Smooth muscle cell of bladder (primary cell): ENCODE measurements around the gene INAFM2. TPM values are rescaled to one million over a fixed set of nuclear protein-coding genes. Genes with fewer than 3 reads are reported as not detected.

Experiments
- total RNA-seq: library from RNA; depleted of rRNA; stranded (reverse); fragments of >200 nt; gene quantifications from 2 replicates; pipeline ENCODE4 v1.2.3, GENCODE V29; 2014

INAFM2 gene
- 7.3 and 10.4 TPM in 2 replicates for total RNA-seq

DNA sequence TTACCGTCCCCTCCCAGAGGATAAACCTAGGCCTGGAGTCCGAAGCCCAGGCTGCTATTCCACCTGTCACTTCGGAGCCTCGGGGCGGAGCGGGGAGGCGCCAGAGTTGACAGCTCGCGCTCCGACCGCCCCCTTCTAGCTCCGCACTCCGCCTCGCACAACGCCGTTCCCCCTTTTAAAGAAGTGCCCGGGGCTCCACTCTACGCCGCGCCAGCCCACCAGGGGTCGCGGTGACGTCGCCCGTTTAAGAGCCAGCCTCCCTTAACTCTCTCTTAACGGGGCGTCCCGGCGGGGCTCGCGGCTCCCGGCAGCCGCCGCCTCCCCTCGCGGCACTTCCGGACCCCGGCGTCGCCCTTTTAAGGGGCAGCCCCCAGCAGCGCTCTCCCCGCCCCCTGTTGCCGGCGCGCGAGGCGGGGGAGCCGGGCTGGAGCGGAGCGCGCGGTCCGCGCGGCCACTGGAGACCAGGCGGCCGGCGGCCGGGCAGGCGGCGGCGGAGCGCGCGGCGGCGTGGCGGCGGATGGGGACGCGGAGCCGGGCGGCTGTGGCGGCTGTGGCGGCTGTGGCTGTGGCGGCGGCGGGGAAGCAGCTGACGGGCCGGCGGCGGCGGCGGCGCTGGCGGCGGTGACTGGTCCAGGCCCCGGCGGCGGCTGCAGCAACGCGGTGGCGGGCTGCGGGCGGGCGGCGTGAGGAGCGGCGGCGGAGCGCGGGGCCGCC lies at the start of gene INAFM2:
TSS of gene INAFM2 (plus strand) at position 454 of the 714 bp plus-strand sequence. CDS start 364 bp downstream, outside the sequence.

DNA sequence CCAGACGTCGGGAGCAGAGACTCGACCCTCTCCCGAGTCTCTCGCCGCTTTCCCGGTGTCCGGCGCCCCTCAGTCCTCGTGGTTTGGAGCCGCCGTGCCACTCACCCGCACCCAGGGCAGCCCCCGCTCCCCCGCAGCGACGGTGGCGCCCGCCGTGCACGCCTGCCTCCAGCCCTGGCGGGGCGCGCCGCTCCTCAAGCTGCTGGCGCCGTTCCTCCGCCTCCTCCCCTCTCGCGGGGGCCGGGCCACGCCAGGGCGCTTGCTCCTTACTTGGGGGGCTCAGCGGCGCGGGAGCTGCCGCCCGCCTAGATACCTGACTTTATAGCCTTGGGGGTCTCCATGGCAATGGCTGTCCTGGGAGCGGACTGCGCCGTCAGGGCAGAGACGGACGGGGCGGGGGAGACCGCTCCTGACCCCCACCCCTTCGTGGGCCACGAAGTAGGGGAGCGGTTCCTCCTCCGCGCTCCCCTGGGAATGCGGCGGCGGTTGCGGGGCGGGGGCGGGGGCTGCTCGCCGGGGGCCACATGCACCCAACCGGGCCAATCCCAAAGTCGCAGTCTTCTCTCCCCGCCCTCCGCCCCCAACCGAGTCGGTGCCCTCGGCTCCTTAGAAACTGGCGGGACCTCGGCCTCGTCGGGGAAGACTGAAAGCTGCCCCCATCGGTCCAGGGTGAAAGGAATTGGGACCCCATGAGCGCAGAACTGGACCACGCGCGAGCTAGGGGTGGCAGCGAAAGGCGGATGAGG lies 40.5 kb upstream of the INAFM2 start, which contains the start of gene ANKRD63:
TSS of gene ANKRD63 (minus strand) at position 196 of the 746 bp plus-strand sequence. CDS start 478 bp downstream, outside the sequence.

DNA sequence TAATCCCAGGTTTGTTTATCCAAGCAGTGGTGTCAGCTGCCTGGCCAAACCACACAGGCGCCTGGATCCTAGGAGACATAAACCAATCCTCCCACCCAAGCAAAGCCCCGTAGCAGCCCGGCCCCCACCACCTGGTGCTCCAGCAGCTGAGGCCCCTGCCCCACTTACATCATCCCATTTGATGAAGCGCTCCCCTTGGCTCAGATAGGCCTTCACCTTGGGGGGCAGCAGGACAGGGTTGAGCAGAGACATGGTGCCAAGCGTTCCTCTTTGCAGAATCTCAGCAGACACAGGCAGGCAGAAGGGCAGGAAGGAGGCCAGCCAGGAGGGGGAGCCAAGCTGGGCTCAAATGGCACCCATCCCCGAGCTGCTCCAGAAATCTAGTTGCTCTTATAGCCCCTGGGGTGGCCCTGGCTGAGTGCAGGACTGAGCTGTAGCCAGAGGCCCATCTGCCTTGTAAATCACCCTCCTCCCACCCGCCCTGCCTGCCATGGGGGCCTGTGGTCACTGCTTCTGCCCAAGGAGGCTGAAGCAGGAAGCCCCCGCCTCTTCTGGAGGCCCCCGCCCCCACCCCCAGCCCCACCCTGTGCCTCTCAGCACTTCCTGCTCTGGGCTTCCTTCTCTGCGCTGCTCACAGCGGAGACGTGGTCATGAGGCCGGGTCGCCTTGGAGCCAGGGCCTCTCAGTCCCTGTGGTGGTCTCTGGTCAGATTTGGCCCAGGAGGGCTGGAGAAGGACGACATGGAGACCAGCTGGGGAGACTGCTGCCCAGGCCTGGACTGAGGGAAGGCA lies 15.9 kb upstream of the INAFM2 start, which contains the start of gene PLCB2:
TSS of gene PLCB2 (minus strand) at position 515 of the 791 bp plus-strand sequence. CDS start at position 252, 263 bp downstream.

DNA sequence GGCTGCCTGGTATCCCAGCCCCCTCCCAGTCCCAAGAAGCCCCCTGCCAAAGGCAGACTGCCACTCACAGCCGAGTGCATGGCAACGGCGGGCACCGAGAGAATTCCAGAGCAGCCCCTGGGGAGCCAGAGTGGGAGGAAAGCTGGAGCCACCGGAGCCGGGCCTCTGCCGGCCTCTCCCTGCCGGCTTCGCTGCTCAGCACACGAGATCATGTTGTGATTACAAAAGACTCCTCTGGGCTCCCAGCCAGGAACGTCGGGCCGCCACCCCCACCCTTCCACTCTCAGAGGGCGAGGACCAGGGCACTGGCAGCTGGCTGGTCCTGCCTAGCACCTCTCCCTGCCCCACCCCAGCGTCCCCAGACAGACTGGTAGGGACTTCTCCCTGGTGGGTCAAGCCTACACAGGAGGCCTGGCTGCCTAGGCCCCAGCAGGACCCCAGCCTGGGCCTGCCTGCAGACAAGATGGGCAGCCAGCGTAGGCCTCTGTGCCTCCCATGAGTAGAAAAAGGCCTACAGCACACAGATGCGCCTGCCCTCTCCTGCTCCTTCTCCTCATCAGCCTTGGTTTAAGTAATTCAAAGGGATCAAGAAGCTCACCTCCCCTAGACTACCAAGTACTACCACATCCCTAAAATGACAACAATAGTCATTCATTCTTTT lies 17.4 kb downstream of the INAFM2 start, which contains the start of gene CCDC9B:
TSS of gene CCDC9B (minus strand) at position 200 of the 661 bp plus-strand sequence. CDS start at position 80, 120 bp downstream.

DNA sequence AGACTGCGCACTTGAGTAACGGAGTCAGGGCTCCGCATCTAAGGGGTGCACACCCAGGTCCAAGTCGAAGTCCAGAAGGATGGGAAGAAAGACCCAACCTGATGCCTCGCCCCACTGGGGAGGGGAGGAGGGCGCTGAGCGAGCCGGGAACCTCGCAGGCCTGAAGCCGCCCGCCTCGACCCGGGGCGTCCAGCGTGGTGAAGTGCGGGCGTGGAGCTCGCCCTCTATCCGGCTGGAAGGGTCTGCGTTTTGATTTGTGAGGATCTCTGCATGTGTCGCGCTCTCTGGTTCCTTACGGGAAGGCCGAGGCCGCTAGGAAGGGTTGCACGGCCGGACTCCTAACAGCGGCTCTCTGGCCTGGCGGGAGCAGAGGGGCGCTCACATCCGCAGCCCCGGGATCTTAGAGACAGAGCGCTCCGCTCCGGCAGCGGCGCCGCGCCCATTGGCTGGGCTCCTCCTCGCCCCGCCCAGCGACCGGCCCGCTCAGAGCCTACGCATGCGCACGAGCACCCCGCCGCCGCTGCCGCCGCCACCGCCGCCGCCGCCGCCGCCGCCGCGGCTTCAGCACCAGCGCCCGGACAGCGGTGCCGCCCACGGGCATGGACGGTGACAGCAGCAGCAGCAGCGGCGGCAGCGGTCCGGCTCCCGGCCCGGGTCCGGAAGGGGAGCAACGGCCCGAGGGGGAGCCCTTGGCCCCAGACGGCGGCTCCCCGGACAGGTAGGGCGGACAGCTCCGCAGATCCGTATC lies 34.4 kb downstream of the INAFM2 start, which contains the start of gene DISP2:
TSS of gene DISP2 (plus strand) at position 497 of the 748 bp plus-strand sequence. CDS start at position 600, 103 bp downstream.

Other genes starting within 250 kb of the INAFM2 start
- 4.6 and 5.3 TPM in 2 replicates for gene BMF, start 214.8 kb upstream of the INAFM2 start, total RNA-seq
- 2.4 and 2.9 TPM in 2 replicates for gene BUB1B, start 162.6 kb upstream of the INAFM2 start, total RNA-seq
- not detected in 2 replicates for gene PAK6, start 84.6 kb upstream of the INAFM2 start, total RNA-seq
- gene ANKRD63, start 40.6 kb upstream of the INAFM2 start, total RNA-seq, result not detected in 2 replicates
- gene PLCB2, start 15.8 kb upstream of the INAFM2 start, total RNA-seq, result under 0.01 and 0.18 TPM in 2 replicates
- gene CCDC9B, start 17.2 kb downstream of the INAFM2 start, total RNA-seq, result 13.8 and 19.0 TPM in 2 replicates
- gene PHGR1, start 27.3 kb downstream of the INAFM2 start, total RNA-seq, result not detected in 2 replicates
- gene DISP2, start 34.5 kb downstream of the INAFM2 start, total RNA-seq, result under 0.01 and 0.09 TPM in 2 replicates
- gene KNSTRN, start 59.0 kb downstream of the INAFM2 start, total RNA-seq, result 11.0 and 11.1 TPM in 2 replicates
- 40.1 and 44.2 TPM in 2 replicates for gene IVD, start 82.1 kb downstream of the INAFM2 start, total RNA-seq
- gene BAHD1, start 117.3 kb downstream of the INAFM2 start, total RNA-seq, result 3.6 and 4.0 TPM in 2 replicates
- gene CHST14, start 147.3 kb downstream of the INAFM2 start, total RNA-seq, result 5.7 and 7.9 TPM in 2 replicates
- 10.1 and 15.8 TPM in 2 replicates for gene CCDC32, start 241.3 kb downstream of the INAFM2 start, total RNA-seq
- 11.0 and 13.4 TPM in 2 replicates for gene RPUSD2, start 245.6 kb downstream of the INAFM2 start, total RNA-seq